Middle frontal gyrus (tissue), 1 donor: ENCODE data around the gene THY1.
"Not testable (repeated sequence)": the region's sequence is repeated elsewhere in the genome, so short reads cannot be mapped to it uniquely, and the experiment has no call there.

Experiments
- DNase-seq: peaks from one replicate; pipeline ENCODE4 v3.0.0-alpha.2; 2015; ENCODE audit warnings: low spot score; ENCODE audit errors: extremely low spot score

Gene THY1

GRCh38 chr11:119418759-119419158 lies 4.2 kb downstream of the THY1 start:
- DNase-seq, result no peak

GRCh38 chr11:119417726-119418540 lies 5.0 kb downstream of the THY1 start:
- DNase-seq, result no peak

GRCh38 chr11:119416606-119417580 lies 6.1 kb downstream of the THY1 start:
- DNase-seq, result no peak

- no peak for DNase-seq
Observed at GRCh38 chr11:119415966-119416365, 7.0 kb downstream of the THY1 start.

- no peak for DNase-seq
Observed at GRCh38 chr11:119415517-119415916, 7.5 kb downstream of the THY1 start.

GRCh38 chr11:119414734-119415133 lies 8.2 kb downstream of the THY1 start:
- no peak for DNase-seq

- DNase-seq, result no peak
Observed at GRCh38 chr11:119414321-119414720, 8.7 kb downstream of the THY1 start.

- DNase-seq, result no peak
Observed at GRCh38 chr11:119412072-119412471, 10.9 kb downstream of the THY1 start.

GRCh38 chr11:119410501-119410900 lies 12.5 kb downstream of the THY1 start:
- DNase-seq, result no peak

GRCh38 chr11:119409731-119410130 lies 13.2 kb downstream of the THY1 start:
- no peak for DNase-seq

GRCh38 chr11:119406005-119406404 lies 17.0 kb downstream of the THY1 start:
- no peak for DNase-seq

- not testable (repeated sequence) for DNase-seq
Observed at GRCh38 chr11:119405448-119405847, 17.5 kb downstream of the THY1 start.

- DNase-seq, result no peak
Observed at GRCh38 chr11:119404872-119405271, 18.1 kb downstream of the THY1 start.

- no peak for DNase-seq
Observed at GRCh38 chr11:119403021-119403420, 20.0 kb downstream of the THY1 start.

- no peak for DNase-seq
Observed at GRCh38 chr11:119402470-119402869, 20.5 kb downstream of the THY1 start.

- DNase-seq, result no peak
Observed at GRCh38 chr11:119400860-119401259, 22.1 kb downstream of the THY1 start.

- DNase-seq, result no peak
Observed at GRCh38 chr11:119397740-119398139, 25.2 kb downstream of the THY1 start.

GRCh38 chr11:119396835-119397234 lies 26.1 kb downstream of the THY1 start:
- no peak for DNase-seq

GRCh38 chr11:119391275-119391674 lies 31.7 kb downstream of the THY1 start:
- DNase-seq, result no peak

GRCh38 chr11:119389611-119390254 lies 33.2 kb downstream of the THY1 start:
- no peak for DNase-seq

GRCh38 chr11:119388103-119388502 lies 34.9 kb downstream of the THY1 start:
- no peak for DNase-seq

- no peak for DNase-seq
Observed at GRCh38 chr11:119384332-119384731, 38.6 kb downstream of the THY1 start.
